ENCODE measurements around the gene SDF2L1. TPM values are rescaled to one million over a fixed set of nuclear protein-coding genes. Genes with fewer than 3 reads are reported as not detected.
A peak's percentile ranks its signal among the peaks of the same experiment; 100 is the strongest.

The SDF2L1 gene
- polyA plus RNA-seq, 1 experiment: 22.8 TPM

DNA sequence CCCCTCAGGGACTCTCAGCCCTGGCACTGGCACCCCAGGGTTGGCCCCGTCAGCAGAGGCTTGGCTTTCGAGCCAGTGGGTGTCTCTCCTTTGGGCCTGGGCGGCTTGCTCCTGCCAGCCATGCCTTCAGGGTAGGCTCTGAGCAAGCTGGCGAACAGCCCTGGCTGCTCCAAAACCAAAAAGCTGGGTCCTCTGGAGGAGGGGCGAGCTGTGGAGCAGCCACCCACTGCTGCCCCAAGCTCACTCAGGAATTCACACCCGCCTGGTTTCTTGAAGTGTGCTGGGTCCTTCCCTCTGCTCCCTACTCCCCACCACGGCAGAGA, 18.5 kb upstream of the SDF2L1 start:
- ChIA-PET CTCF (interaction anchor here (0.6 to 1.9 kb wide), 4 partner anchors 10 to 44 kb away, joined by 3 to 6 read pairs (median 4); no protein-coding TSS in a partner anchor), POLR2A (no interaction called here)
- H3K36me3 ChIP-seq (ENCODE audit: control insufficient read depth, insufficient read depth, low read length): peaks cover 7% of the 10 kb centered on the region
- H3K4me3 ChIP-seq (ENCODE audit: low read depth, low read length): no peak overlapping the region
- DNase-seq (ENCODE audit: low read depth): no peak
- TF ChIP-seq, protein P1, sequence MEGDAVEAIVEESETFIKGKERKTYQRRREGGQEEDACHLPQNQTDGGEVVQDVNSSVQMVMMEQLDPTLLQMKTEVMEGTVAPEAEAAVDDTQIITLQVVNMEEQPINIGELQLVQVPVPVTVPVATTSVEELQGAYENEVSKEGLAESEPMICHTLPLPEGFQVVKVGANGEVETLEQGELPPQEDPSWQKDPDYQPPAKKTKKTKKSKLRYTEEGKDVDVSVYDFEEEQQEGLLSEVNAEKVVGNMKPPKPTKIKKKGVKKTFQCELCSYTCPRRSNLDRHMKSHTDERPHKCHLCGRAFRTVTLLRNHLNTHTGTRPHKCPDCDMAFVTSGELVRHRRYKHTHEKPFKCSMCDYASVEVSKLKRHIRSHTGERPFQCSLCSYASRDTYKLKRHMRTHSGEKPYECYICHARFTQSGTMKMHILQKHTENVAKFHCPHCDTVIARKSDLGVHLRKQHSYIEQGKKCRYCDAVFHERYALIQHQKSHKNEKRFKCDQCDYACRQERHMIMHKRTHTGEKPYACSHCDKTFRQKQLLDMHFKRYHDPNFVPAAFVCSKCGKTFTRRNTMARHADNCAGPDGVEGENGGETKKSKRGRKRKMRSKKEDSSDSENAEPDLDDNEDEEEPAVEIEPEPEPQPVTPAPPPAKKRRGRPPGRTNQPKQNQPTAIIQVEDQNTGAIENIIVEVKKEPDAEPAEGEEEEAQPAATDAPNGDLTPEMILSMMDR (IDR thresholded peaks at IDR 0.05; ENCODE audit: insufficient read depth, low read depth, low read length): no peak
- no peaks in the 10 kb centered on the region for H3K27me3 ChIP-seq (ENCODE audit: control insufficient read depth, insufficient read depth, low read length)

DNA sequence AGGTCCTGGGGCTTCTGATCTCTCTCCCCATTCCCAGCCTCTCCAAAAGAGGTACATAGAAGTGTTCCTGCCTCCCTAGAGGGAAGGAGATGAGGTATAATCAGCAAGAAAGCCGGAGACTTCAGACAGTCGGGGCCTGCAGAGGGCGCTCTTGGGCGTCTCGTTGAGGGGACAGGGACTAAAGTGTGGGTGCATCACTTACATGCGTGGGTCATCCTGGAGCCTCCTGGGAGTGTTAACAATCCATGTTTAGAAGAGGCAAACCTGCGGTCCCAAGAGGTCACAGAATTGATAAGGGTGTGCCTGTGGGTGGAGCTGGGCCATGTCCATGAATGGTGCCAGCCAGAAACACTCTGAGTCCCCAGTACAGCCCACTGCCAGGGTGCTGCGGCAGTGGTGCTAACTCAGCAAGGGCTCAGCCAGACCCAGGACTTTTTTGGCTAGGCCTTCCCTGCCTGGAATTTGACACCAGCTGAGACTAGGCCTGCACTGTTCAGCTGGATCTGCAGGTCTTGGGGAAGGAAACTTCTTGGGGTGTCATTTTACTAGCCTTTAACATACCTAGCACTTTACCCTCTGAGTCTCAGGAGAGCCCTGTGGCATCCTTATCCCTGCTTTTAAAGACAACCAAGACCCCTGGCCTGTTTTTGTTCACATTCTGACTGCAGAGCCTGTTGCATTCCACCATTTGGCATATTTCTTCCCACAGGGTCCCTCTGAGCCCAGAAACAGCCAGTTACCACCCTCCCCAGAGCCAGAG, 17.8 kb upstream of the SDF2L1 start:
- no peaks in the 10 kb centered on the region for H3K27me3 ChIP-seq (ENCODE audit: control insufficient read depth, insufficient read depth, low read length)
- no peak for DNase-seq (ENCODE audit: low read depth)
- TF ChIP-seq, protein P1 (IDR thresholded peaks at IDR 0.05; ENCODE audit: insufficient read depth, low read depth, low read length): peak; percentile 51
- ChIA-PET CTCF (interaction anchor here (0.6 to 1.2 kb wide), 7 partner anchors 8 to 810 kb away, joined by 3 to 5 read pairs (median 3); no protein-coding TSS in a partner anchor), POLR2A (interaction anchor here (0.6 kb wide), 1 partner anchor 56 kb away, joined by 3 read pairs; no protein-coding TSS in a partner anchor)
- peaks cover 7% of the 10 kb centered on the region for H3K36me3 ChIP-seq (ENCODE audit: control insufficient read depth, insufficient read depth, low read length)
- H3K4me3 ChIP-seq (ENCODE audit: low read depth, low read length): no peak overlapping the region

DNA sequence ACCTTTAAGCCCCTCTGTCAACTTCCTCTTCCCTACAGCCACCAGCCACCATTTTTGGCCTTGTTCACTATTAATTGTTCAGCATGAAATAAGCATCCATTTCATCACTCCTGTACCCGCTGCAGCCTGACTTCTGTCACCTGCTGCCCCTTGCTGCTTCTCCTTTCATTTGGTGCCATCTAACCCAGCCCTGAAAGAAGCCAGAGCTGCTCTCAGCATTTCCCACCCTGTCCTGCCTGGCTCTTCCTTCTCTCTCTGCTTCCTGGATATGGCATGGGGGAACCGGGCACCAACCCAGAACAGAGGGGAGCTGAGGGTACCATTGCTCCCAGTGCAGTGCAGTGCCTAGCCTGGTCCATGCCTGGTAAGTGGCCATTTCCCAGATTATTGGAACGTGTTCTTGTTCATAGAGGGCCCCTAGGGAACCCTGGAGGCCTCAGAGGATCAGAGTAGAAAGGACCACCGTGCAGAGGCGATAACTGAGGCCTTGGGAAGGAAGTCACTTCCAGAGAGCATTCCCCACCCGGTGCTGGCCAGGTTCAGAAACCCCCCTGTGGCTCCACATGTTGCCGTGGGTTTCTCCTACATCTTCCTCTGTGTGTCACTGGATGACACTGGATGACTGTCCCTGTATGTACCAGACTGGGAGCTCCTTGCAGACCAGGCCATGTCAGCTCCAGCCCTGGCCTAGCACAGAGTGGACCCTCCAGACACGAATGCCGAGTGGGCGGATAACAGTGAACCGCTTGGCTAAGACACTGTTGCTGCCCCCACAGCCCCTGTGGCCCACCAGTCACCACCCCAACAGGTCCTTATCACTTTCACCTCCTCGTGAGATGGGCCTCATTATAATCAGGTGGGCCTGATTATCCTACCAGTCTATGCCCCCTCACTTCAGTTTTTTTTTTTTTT, 17.0 kb upstream of the SDF2L1 start:
- peaks cover 7% of the 10 kb centered on the region for H3K36me3 ChIP-seq (ENCODE audit: control insufficient read depth, insufficient read depth, low read length)
- no peak overlapping the region for H3K4me3 ChIP-seq (ENCODE audit: low read depth, low read length)
- CTCF ChIA-PET: interaction anchor here (0.6 to 1.4 kb wide), 8 partner anchors 9 to 811 kb away, joined by 3 to 5 read pairs (median 3); no protein-coding TSS in a partner anchor
- no peaks in the 10 kb centered on the region for H3K27me3 ChIP-seq (ENCODE audit: control insufficient read depth, insufficient read depth, low read length)
- POLR2A ChIA-PET: interaction anchor here (0.6 kb wide), 1 partner anchor 57 kb away, joined by 3 read pairs; no protein-coding TSS in a partner anchor
- no peak for DNase-seq (ENCODE audit: low read depth)
- TF ChIP-seq, protein P1 (IDR thresholded peaks at IDR 0.05; ENCODE audit: insufficient read depth, low read depth, low read length): no peak

DNA sequence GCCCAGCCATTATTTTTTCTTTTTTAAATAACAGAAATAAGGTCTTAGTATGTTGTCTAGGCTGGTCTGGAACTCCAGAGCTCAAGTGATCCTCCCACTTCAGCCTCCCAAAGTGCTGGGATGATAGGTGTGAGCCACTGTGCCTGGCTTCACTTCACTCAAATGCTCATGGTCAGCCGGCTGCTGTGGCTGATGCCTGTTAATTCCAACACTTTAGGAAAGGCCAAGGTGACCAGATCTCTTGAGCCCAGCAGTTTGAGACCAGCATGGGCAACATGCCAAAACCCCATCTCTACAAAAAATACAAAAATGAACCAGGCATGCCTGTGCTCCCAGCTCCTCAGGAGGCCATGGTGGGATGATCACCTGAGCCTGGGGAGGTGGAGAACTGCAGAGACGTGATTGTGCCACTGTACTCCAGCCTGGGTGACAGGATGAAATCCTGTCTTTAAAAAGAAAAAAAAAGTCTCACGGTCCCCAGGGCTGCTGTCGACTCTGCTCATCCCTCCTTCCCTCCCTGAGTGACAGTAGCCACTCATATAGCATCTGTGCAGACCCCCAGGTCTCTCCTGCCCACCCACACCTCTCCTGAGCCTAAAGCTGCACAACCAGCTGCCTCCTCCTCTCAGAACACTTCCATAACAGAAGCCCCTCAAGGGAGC, 15.9 kb upstream of the SDF2L1 start:
- no peak for DNase-seq (ENCODE audit: low read depth)
- CTCF ChIA-PET: interaction anchor here (0.6 to 9.0 kb wide), 5 partner anchors 9 to 311 kb away, joined by 3 to 71 read pairs (median 3); partner anchors contain the start of gene SDF2L1
- POLR2A ChIA-PET: no interaction called here
- H3K36me3 ChIP-seq (ENCODE audit: control insufficient read depth, insufficient read depth, low read length): peaks cover 7% of the 10 kb centered on the region
- H3K4me3 ChIP-seq (ENCODE audit: low read depth, low read length): no peak overlapping the region
- no peaks in the 10 kb centered on the region for H3K27me3 ChIP-seq (ENCODE audit: control insufficient read depth, insufficient read depth, low read length)
- TF ChIP-seq, protein P1 (IDR thresholded peaks at IDR 0.05; ENCODE audit: insufficient read depth, low read depth, low read length): no peak
